NCI-H2196 treated with DMSO at 0.1 percent for 48 hours (cell line): ENCODE results near the gene CC2D2B.
"Not testable (repeated sequence)": the region's sequence is repeated elsewhere in the genome, so short reads cannot be mapped to it uniquely, and the experiment has no call there.

ENCODE experiments used
- DNase-seq: peaks from one replicate; lab custom pipeline; 2025; ENCODE audit not compliant: unreplicated experiment; lab: John Stamatoyannopoulos, UW

The CC2D2B gene

DNA sequence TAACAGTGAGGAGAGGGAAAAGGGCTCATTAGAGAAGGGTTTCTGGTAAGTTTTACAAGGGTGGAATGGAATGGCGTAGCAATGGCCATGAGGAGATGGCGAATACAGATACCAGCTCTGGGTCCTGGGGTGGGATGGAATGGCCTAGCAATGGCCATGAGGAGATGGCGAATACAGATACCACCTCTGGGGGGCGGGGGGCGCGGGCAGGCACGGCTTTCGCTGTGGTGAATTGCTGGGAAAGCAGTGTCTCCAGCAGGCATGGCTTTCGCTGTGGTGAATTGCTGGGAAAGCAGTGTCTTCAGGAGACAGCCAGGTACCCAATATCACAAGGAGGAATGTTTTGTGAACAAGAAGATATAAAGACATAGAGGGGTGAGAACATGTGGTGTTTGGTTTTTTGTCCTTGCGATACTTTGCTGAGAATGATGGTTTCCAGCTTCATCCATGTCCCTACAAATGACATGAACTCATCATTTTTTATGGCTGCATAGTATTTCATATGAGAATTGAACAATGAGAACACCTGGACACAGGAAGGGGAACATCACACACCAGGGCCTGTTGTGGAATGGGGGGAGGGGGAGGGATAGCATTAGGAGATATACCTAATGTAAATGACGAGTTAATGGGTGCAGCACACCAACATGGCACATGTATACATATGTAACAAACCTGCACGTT lies 1.7 kb upstream of the CC2D2B start:
- DNase-seq: not testable (repeated sequence)

DNA sequence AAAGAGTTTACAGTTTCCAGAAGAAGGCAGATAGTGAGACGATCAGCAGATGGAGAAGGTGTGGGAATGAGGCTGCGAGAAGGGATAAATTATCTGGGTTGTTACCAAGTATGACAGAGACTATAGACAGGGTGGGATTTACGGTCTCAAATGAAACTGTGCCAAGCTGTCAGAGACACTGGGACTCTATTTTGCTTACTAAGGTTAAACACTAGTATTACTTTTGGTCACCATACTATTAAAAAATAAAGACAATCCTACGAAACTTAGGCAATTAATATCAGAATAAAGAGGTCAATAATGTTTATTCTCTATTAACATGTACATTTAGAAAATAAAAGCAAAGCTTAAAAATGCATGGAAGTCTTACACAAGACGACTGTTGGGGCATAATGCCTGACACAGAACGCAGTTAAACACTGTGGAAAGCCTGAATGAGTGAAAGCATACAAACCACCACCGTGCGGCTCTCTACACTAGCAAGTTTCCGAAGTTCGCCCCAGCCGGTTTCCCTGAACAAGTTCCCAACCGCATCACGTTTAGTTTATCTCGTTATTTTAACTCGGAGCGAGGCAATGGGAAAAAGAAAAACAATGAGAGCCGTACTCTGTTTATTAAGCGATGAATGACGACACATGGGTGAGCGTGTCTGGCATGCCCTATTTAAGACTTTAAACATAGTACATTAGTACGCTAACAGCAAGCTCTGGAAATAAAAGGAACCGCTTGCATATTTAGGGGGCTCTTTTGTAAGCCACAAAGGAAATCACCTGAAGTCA lies 909 bp upstream of the CC2D2B start:
- DNase-seq: no peak

DNA sequence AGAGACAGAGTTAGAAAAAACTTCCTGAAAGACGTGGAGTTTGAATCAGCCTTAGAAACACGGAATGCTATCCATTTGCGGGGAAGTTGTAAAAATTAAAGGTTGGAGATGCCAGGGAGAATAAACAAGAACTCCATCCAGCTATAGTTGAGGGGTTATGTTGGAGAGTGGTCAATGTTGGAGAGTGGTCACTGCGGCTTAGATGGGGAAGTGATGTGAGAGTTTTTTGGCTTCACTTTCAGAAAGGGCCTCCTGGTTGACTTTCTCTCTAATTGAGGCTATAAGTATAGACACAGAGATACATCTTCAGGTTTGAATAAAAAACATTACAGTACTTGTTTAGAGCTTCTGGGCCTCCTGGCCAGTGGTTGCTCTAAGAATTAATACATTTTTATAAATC lies 675 bp downstream of the CC2D2B start:
- DNase-seq: no peak

DNA sequence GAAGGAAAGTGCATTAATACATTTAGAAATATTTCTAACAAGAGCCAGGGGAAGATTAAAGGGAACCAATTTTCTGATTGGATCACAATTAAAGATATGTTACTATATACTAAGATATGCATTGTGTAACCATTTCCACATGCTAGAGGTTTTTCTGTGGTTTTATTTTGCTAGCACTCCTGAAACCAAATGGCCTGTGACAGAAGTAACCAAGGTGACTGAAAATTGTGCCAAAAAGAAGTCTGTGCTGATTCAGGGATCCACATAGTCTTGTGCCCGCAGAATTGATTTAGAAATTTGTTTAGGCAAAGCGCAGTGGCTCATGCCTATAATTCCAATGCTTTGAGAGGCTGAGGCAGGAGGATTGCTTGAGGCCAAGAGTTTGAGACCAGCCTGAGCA lies 1.8 kb downstream of the CC2D2B start:
- DNase-seq: no peak

DNA sequence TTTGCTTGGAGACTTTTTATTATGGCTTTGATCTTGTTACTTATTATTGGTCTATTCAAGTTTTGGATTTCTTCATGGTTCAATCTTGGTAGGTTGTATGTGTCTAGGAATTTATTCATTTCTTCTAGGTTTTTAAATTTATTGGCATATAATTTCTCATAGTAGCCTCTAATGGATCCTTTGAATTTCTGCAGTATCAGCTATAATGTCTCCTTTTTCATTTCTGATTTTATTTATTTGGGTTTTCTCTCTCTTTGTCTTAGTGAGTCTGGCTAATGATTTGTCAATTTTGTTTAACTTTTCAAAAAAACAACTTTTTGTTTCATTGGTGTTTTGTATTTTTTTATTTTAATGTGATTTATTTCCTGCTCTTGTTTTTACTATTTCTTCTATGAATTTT lies 8.3 kb downstream of the CC2D2B start:
- DNase-seq: not testable (repeated sequence)

DNA sequence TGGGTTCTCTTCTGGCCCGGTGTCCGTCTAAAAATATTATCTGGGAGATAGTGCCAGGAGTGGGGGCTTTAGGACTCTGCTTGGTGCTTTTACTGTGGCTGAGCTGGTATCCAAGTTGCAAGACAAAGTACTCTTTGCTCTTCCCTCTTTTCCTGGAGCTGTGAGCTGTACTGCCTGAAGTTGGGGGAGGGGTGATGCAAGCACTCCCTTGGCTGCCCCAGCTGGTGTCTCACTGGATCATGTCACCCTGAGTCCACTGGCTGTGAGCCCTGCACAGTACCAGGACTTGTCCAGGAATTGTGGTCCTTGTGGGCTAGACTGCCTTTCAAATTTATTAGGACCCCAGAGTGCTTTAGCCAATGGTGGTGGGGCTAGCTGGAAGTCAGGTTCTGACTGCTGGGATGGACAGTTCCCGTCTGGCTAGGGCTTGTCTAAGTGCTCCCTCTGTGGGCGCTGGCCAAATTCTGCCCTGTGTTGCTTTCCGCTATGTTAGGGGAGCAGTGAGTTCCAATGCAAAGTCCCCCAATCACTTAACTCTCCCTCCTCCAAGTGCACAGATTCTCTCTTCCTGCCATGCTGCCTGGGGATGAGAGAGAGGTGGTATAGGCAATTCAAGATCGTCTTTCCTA lies 13.1 kb downstream of the CC2D2B start:
- no peak for DNase-seq

DNA sequence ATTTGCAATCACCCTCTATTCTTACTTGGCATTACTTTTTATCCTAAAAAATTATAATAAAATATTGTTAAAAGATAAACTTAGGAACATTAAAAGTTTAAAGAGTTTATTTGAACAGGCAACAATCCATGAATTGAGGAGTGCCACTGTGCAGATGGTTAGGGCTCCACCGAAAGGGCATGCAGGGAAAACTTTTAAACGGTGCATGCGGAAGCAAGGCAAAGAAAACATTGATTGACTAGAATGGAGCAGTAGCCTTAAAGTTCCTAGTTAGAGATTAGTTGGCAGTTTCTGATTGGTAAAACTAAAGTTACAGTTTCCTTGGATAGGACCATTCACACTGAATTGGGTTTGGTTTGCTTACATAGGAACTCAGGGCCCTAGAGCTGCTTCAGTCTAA lies 17.3 kb downstream of the CC2D2B start:
- DNase-seq: no peak

DNA sequence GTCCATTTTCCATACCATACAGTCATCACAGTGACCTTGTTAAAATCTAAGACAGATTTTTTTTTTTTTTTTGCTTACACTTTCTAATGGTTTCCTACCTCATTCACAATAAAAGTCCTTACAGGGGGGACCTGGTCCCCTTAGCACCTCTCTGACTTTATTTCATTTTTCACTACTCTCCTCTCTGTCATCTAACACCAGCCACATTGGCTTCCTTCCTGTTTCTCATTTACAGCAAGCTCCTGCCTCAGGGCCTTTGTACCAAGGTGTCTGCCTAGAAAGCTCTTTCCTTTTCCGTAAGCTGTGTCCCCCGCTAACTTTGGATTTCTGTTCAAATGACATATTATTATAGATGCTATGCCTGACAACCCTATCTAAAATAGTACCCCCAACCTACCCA lies 27.7 kb downstream of the CC2D2B start:
- no peak for DNase-seq

DNA sequence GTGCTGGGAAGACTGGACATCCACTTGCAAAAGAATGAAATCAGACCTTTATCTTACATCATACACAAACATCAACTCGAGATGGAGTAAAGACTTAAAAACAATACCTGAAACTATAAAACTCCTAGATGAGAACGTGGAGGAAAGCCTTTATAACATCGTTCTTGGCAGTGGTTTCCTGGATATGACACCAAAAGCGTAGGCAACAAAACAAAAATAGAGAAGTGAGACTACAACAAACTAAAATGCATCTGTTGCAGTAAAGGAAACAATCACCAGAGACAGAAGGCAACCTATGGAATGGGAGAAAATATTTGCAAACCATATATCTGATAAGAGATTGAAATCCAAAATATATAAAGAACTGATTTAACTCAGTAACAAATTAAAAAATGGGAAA lies 33.3 kb downstream of the CC2D2B start:
- no peak for DNase-seq

DNA sequence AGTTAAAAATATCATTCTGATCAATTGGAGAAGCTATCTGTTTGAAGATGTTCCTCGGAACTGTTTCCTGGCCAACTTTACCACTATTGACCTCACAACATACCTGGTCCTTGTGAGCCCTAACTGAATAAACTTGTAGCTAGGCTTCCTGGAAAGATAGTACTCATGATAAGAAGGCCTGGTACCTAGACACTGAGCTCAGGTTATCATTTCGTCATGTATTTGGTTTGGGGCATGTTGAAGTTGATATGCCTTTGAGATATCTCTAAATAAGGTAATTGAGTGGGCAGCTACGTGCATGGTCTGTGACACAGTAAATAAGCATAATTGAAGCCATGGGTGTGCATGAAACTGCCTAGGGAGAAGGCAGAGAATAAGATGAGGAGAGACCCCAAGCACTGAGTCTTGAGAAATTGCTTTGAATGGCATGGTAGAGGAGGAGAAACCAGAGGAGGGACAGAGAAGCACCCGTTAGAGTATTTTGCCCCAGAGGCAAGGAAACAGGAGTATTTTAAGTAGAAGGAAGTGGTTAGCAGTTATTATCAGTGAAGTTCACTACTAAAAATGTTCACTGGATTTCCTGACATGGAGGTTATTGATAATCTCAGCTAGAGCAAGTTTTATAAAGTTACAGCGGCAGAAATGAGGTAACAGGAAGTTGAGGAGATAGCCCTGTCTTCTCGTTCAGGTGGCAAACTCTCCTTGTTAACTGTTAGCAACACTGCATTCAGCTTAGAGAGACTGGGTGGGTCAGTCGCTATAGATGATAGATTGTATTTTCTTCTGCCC lies 55.6 kb downstream of the CC2D2B start:
- DNase-seq: no peak

DNA sequence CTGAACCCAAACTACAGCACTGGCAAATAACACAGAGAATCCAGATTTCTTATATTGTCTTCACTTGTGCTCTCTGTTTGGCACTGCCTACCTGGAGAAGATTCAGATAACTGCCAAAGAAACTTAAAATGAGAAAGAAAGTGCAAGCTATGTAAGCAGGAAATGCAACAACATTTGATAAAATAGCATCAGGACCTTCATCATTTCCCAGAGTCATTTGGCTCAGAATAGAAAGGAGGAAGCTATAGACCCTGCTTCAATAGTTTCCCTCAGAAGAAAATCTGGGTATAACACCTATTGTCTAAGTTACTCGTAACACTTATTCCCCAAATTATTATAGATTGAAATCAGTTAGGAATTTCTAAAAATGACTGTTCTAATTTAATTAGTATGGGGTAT lies 56.2 kb downstream of the CC2D2B start:
- DNase-seq: no peak

DNA sequence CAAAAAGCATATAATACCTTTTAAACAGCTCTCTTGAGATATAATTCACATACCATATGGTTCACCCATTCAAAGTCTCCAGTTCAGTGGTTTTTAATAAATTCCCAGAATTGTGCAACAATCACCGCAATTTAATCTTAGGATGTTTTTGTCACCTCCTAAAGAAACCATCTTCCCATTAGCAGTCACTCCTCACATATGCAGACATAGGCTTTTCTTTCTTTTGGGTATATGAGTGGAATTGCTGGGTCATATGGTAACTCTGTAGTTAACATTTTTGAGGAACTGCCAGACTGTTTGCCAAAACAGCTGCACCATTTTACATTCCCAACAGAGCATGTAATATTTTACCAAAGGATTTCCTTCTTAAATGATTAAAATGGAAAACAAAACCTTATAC lies 57.0 kb downstream of the CC2D2B start:
- DNase-seq: no peak

DNA sequence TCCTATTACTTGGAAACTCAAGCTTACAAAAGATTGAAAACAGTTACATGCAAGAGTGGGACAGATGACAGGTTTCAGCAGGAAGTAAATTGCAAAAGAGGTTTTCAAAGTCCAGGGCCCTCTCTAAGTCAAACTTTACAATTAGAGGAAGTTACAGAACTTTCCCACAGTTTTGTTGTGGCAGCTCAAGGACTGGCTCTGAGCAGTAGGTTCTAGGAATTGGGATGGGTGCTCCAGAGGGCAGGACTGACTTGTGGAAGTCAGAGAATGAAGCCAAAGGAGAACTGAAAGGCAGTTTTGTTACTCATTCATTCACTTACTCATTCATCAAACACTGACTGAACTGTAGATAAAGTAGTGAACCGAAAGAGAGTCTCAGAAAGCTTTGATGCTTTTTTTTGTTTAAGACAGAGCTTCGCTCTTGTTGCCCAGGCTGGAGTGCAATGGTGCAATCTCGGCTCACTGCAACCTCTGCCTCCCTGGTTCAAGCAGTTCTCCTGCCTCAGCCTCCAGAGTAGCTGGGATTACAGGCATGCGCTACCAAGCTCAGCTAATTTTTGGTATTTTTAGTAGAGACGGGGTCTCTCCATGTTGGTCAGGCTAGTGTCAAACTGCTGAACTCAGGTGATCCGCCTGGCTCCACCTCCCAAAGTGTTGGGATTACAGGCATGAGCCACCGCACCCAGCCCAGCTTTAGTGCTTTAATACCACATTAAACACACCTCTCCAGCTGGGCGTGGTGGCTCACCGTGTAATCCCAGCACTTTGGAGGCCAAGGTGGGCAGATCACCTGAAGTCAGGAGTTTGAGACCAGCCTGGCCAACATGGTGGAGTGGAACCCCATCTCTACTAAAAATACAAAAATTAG lies 68.8 kb downstream of the CC2D2B start:
- no peak for DNase-seq

DNA sequence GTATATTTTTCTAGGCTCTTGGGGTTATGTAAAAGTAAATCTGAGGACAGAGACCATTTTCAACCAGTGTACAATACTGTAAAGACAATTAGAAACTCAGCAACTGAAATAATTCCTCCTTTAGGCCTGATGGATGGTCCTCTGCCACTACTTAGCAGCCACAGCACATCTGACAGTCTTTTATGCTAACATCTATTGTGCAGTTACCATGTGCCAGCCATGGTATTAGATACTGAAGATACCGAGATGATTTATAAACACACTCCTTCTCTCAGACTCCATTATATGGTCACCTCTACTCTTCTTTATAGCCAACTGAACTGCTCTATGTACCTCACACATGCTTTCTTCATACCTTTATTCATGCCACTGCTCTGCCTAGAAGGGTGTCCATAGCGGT lies 74.4 kb downstream of the CC2D2B start:
- no peak for DNase-seq

DNA sequence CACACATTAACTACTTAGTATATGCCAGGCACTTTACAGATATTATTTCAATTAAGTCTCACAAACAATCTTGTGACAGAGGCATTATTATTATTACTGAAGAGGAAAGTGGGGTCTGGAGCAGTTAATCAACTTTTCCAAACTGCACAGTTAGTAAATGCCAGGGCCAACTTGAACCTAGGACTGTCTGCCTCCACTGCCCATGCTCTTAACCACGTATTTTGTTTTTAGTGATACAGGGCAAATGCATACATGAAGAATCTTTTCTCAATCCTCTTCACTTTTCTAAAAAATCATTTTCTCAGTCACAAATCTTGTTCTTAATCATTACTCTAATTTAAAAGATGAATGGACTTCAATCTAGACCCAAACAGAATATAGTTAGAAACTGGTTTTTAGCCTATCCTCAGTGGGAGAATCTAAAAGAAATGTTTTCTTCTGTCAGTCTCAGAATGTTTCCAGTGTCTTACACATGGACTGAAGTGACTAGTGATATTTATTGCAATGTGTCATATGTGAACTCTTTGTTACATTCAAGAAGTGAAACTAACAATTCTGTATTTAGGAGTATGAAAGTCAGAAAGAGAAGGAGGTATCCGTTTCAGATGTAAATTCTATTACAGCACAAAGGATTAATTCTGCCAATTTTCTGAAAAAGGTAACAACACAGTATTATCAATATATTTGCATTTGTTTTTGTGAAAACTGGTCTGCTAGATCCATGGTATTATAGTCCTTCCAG lies 80.1 kb downstream of the CC2D2B start:
- no peak for DNase-seq

DNA sequence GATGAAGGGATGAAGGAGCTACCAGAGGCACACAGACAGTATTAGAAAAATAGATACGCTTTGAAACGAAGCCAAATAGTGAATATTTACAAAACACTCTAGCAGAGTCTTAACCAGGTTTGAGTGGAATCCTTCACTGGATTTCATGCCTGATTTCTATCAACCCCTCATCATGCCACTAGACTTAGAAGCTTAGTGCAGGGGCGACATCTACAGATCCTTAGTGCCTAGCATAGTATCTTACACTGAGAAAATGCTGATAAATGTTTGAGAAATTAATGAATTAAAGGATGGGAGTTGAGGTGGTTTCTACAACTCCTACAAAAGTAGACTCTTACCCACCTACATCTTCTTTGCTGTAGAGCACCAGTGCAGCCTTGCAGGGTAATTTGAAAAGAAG lies 80.9 kb downstream of the CC2D2B start:
- no peak for DNase-seq

DNA sequence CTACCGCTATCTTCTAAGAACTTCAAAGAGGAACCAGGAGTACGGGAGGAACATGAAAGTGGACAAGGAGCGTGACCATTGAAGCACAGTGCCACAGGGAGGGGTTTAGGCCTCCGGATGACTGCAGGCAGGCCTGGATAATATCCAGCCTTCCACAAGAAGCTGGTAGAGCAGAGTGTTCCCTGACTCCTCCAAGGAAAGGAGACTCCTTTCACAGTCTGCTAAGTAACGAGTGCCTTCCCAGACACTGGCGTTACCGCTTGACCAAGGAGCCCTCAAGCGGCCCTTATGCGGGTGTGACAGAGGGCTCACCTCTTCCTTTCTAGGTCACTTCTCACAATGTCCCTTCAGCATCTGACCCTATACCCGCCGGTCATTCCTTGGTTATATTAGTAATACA lies 86.6 kb downstream of the CC2D2B start:
- DNase-seq: not testable (repeated sequence)

DNA sequence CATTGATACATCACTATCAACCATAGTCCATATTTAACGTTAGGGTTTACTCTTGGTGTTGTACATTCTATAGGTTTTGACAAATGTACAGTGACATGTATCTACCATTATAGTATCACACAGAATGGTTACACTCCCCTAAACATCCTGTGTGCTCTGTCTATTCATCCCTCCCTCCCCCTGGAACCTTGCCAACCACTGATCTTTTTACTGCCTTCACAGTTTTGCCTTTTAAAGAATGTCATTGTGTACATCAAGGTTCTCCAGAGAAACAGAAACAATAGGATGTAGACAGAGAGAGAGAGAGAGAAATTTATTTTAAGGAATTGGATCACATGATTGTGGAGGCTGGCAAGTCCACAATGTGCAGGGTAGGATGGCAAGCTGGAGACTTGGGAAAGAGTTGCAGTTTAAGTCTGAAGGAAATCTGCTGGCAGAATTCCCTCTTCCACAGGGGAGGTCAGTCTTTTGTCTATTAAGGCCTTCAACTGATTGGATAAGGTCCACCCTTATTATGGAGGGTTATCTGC lies 90.5 kb downstream of the CC2D2B start:
- DNase-seq: no peak

DNA sequence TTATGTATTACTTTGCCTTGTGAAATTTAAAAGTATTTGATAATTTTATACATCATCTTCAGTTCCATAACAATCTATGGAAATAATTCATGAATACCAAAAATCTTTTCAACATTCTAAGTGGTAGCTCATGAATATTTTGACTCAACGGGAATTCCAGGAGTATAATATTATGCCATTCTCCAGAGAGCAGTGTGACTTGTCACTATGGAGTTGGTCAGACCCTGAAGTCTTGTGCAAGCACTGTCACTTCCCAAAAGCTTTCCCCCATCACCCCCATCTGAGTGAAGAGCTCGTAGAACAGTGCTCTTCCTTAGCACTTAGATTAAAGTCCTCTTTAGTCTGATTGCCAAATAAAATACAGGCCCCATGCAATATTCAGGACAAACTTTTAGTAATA lies 106.2 kb downstream of the CC2D2B start:
- no peak for DNase-seq
